Mesendoderm (in vitro differentiated cells): ENCODE data around the gene ZNF30.

ENCODE experiments used
- DNase-seq: peaks from one replicate; pipeline ENCODE4 v3.0.0; 2013
- H2AK5ac ChIP-seq: 2 replicates; pipeline ENCODE4 v1.6.1; 2013; ENCODE audit warnings: low read length, inconsistent platforms
- H2BK120ac ChIP-seq: 2 replicates; pipeline ENCODE4 v1.6.1; 2013; ENCODE audit warnings: low read depth, mild to moderate bottlenecking, low read length, moderate library complexity, mixed read lengths
- H2BK15ac ChIP-seq: replicated peaks from 2 replicates; pipeline ENCODE4 v1.6.1; 2013; ENCODE audit warnings: low read depth, mild to moderate bottlenecking, moderate library complexity
- H2BK5ac ChIP-seq: 2 replicates; pipeline ENCODE4 v1.6.1; 2013; ENCODE audit warnings: low read length, inconsistent platforms
- H3K18ac ChIP-seq: 2 replicates; pipeline ENCODE4 v1.6.1; 2013; ENCODE audit warnings: mild to moderate bottlenecking, low read length, mixed read lengths
- H3K23ac ChIP-seq: one replicate; pipeline ENCODE4 v1.6.1; 2013; ENCODE audit warnings: low read length
- H3K27ac ChIP-seq: 2 replicates; pipeline ENCODE4 v1.5.1; 2013; ENCODE audit warnings: low read depth, mild to moderate bottlenecking, inconsistent platforms, low read length, moderate library complexity
- H3K27me3 ChIP-seq: 2 replicates; pipeline ENCODE4 v1.6.1; 2013; ENCODE audit warnings: low read length, control low read depth, mild to moderate bottlenecking, inconsistent platforms; ENCODE audit not compliant: insufficient read depth, poor library complexity
- H3K36me3 ChIP-seq: 2 replicates; pipeline ENCODE4 v1.6.1; 2013; ENCODE audit warnings: low read length, inconsistent platforms; ENCODE audit not compliant: control insufficient read depth, insufficient read depth
- H3K4ac ChIP-seq: one replicate; pipeline ENCODE4 v1.6.1; 2013; ENCODE audit warnings: low read depth, mild to moderate bottlenecking, low read length, moderate library complexity
- H3K4me1 ChIP-seq: 2 replicates; pipeline ENCODE4 v1.6.1; 2013; ENCODE audit warnings: low read depth, low read length, inconsistent platforms; ENCODE audit not compliant: control insufficient read depth
- H3K4me2 ChIP-seq: 2 replicates; pipeline ENCODE4 v1.6.1; 2013; ENCODE audit warnings: low read length
- H3K4me3 ChIP-seq: 2 replicates; pipeline ENCODE4 v1.5.1; 2013; ENCODE audit warnings: mild to moderate bottlenecking, low read length
- H3K56ac ChIP-seq: one replicate; pipeline ENCODE4 v1.6.1; 2013; ENCODE audit warnings: low read length
- H3K79me1 ChIP-seq: 2 replicates; pipeline ENCODE4 v1.6.1; 2013; ENCODE audit warnings: low read length, inconsistent platforms
- H3K79me2 ChIP-seq: 2 replicates; pipeline ENCODE4 v1.6.1; 2013; ENCODE audit warnings: mild to moderate bottlenecking, low read length; ENCODE audit not compliant: control insufficient read depth, insufficient read depth
- H3K9ac ChIP-seq: 2 replicates; pipeline ENCODE4 v1.6.1; 2013; ENCODE audit warnings: low read length, inconsistent platforms
- H4K5ac ChIP-seq: one replicate; pipeline ENCODE4 v1.6.1; 2013; ENCODE audit warnings: low read length
- H4K8ac ChIP-seq: one replicate; pipeline ENCODE4 v1.6.1; 2013; ENCODE audit warnings: low read depth, mild to moderate bottlenecking, control low read depth, low read length, moderate library complexity
- WGBS: extraction: QIAGEN DNeasy Blood & Tissue Kit; methylation state at CpG from one replicate; pipeline ENCODE4 v1.1.7; 2013; ENCODE audit warnings: low lambda C conversion rate, missing lambda C conversion rate; ENCODE audit not compliant: insufficient coverage; ENCODE audit errors: extremely low coverage; 5-methylcytosine and 5-hydroxymethylcytosine counted together

ZNF30 gene

DNA sequence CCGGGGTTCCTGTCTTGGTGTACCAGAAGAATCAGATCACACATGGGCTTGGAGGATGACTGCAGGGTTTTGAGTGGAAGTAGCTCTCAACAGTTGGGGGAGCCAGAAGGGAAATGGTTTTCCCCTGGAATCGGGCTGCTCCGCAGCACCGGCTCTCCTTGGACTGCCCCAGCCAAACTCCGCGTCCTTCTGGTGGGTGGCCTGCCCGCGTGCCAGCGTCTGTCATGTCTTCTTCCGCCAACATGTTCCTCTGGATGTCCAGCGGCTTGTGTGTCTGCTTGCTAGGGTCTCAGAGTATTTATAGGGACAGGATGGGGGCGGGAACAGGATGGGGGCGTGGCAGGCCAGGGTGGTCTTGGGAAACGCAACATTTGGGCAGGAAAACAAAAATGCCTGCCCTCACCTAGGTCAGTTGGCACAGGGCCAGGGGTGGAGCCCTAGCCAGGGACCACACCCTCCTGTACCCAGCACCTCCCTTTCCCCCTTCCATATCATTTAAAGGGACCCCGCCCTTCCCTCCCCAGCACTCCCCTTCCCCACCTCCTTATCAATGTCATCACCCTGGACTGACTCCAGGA, 1.3 kb upstream of the ZNF30 start:
- Histone ChIP-seq H3K9ac (no peak overlapping the region), H4K5ac (no peak overlapping the region), H3K4me3 (no peak overlapping the region), H2BK120ac (no peak overlapping the region), H3K79me1 (no peaks in the 10 kb centered on the region), H3K23ac (no peak overlapping the region), H3K27ac (no peak overlapping the region), H3K4me1 (no peaks in the 10 kb centered on the region), H2BK5ac (no peak overlapping the region), H3K56ac (no peak overlapping the region), H3K18ac (no peak overlapping the region), H2AK5ac (no peak overlapping the region), H3K79me2 (no peaks in the 10 kb centered on the region), H3K4ac (no peak overlapping the region), H3K4me2 (no peak overlapping the region), H2BK15ac (no peak overlapping the region), H3K36me3 (no peaks in the 10 kb centered on the region), H4K8ac (no peak overlapping the region), H3K27me3 (peaks cover 2% of the 10 kb centered on the region)
- DNase-seq, result no peak
- no CpG with 5 or more reads among the region's 15 CpGs for WGBS

DNA sequence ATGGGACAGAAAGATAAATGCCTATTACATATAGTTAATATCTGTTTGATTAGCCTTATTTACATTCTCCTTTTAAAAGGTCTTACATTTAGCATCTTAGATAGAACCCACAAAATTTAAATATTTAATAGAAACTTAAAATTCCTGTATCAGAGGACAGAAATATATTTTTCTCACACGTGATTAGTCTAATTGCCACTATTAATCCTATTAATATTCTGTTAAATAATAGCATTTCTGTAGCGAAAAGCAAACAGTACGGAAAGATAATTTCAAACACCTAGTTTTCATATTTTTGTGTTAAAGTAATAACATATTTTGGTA, 380 bp upstream of the ZNF30 start:
- no peak overlapping the region for H3K4me3 ChIP-seq
- H3K27me3 ChIP-seq, result peaks cover 2% of the 10 kb centered on the region
- H3K4ac ChIP-seq, result no peak overlapping the region
- H3K79me1 ChIP-seq, result no peaks in the 10 kb centered on the region
- no peak overlapping the region for H4K5ac ChIP-seq
- no peak overlapping the region for H3K23ac ChIP-seq
- WGBS, result no CpG with 5 or more reads among the region's 3 CpGs
- no peak overlapping the region for H2BK15ac ChIP-seq
- no peak overlapping the region for H2AK5ac ChIP-seq
- no peak overlapping the region for H3K18ac ChIP-seq
- no peak overlapping the region for H3K56ac ChIP-seq
- no peaks in the 10 kb centered on the region for H3K4me1 ChIP-seq
- H3K79me2 ChIP-seq, result no peaks in the 10 kb centered on the region
- no peaks in the 10 kb centered on the region for H3K36me3 ChIP-seq
- H2BK5ac ChIP-seq, result no peak overlapping the region
- no peak overlapping the region for H4K8ac ChIP-seq
- H3K4me2 ChIP-seq, result no peak overlapping the region
- H3K9ac ChIP-seq, result no peak overlapping the region
- no peak overlapping the region for H3K27ac ChIP-seq
- H2BK120ac ChIP-seq, result no peak overlapping the region
- DNase-seq, result no peak

DNA sequence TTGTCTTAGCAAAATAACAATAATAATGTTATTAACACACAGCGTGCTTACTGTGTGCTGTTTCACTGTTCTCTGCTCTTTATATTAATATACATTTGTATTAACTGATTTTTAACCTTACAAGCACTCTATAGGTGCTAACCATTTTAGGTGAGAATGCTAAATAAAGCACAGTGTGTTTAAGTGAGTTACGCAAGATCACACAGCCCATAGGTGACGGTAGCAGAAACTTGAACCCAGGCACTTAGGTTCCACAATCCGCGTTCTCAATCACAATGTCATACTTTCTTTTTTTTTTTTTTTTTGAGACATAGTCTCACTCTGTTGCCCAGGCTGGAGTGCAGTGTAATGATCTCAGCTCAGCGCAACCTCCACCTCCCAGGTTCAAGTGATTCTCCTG, 5.8 kb downstream of the ZNF30 start:
- Histone ChIP-seq H3K27ac (no peak overlapping the region), H2AK5ac (no peak overlapping the region), H2BK5ac (no peak overlapping the region), H3K56ac (no peak overlapping the region), H3K79me1 (no peaks in the 10 kb centered on the region), H3K4me1 (no peaks in the 10 kb centered on the region), H3K18ac (no peak overlapping the region), H3K27me3 (no peaks in the 10 kb centered on the region), H4K8ac (no peak overlapping the region), H3K79me2 (no peaks in the 10 kb centered on the region), H3K23ac (no peak overlapping the region), H3K9ac (no peak overlapping the region), H3K4ac (no peak overlapping the region), H2BK15ac (no peak overlapping the region), H3K36me3 (no peaks in the 10 kb centered on the region), H2BK120ac (no peak overlapping the region), H3K4me3 (no peak overlapping the region), H3K4me2 (no peak overlapping the region), H4K5ac (no peak overlapping the region)
- no CpG with 5 or more reads among the region's 6 CpGs for WGBS
- no peak for DNase-seq

DNA sequence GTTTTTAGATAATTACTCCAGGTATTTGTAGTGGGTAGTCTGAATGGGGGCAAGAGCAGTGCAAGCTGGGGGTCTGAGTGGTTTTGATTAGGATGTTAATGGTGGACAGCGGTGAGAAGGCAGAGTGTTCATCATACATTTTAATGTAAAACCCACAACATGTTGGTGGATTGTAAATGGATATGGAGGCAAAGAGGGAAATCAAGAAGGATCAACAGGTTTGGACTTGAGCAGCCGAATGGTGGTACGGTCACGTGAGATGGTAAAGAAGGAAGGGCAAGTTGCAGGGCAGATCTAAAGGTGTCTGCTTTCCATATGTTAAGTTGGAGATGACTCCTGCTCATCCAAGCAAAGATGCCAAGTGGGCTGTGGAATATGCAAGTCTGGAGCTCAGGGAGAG, 9.5 kb downstream of the ZNF30 start:
- H2BK15ac ChIP-seq, result no peak overlapping the region
- H3K27me3 ChIP-seq, result no peaks in the 10 kb centered on the region
- no peak overlapping the region for H3K27ac ChIP-seq
- no peaks in the 10 kb centered on the region for H3K4me1 ChIP-seq
- H3K4me3 ChIP-seq, result no peak overlapping the region
- H3K18ac ChIP-seq, result no peak overlapping the region
- DNase-seq, result no peak
- H3K36me3 ChIP-seq, result no peaks in the 10 kb centered on the region
- no peaks in the 10 kb centered on the region for H3K79me1 ChIP-seq
- H3K9ac ChIP-seq, result no peak overlapping the region
- no peak overlapping the region for H3K4ac ChIP-seq
- no peak overlapping the region for H2BK5ac ChIP-seq
- no peak overlapping the region for H3K23ac ChIP-seq
- no peaks in the 10 kb centered on the region for H3K79me2 ChIP-seq
- H2AK5ac ChIP-seq, result no peak overlapping the region
- no peak overlapping the region for H3K4me2 ChIP-seq
- no peak overlapping the region for H4K5ac ChIP-seq
- no peak overlapping the region for H2BK120ac ChIP-seq
- no CpG with 5 or more reads among the region's 4 CpGs for WGBS
- H4K8ac ChIP-seq, result no peak overlapping the region
- no peak overlapping the region for H3K56ac ChIP-seq

DNA sequence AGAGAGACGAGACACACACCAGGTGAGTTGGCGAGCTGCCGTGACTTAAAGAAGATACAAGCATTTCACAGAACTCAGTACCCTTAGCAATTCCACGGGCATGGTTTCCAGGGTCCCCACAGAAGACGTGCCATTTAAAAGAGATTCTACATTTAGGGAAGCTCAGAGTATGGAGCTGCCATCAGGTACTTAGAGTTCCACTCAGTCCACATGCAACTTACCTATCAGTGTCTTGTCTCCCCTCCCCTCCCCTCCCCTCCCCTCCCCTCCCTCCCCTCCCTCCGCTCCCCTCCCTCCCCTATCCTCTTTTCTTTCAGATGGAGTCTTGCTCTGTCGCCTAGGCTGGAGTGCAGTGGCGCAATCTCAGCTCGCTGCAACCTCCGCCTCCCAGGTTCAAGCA, 12.2 kb downstream of the ZNF30 start:
- Histone ChIP-seq H3K56ac (no peak overlapping the region), H3K36me3 (peaks cover 2% of the 10 kb centered on the region), H3K4me2 (no peak overlapping the region), H2BK5ac (no peak overlapping the region), H3K79me2 (no peaks in the 10 kb centered on the region), H3K79me1 (no peaks in the 10 kb centered on the region), H3K18ac (no peak overlapping the region), H2AK5ac (no peak overlapping the region), H3K4me1 (no peaks in the 10 kb centered on the region), H2BK15ac (no peak overlapping the region), H3K27ac (no peak overlapping the region), H3K9ac (no peak overlapping the region), H3K4me3 (no peak overlapping the region), H3K4ac (no peak overlapping the region), H3K23ac (no peak overlapping the region), H2BK120ac (no peak overlapping the region), H4K5ac (no peak overlapping the region), H3K27me3 (no peaks in the 10 kb centered on the region), H4K8ac (no peak overlapping the region)
- WGBS, result no CpG with 5 or more reads among the region's 10 CpGs
- DNase-seq, result no peak

DNA sequence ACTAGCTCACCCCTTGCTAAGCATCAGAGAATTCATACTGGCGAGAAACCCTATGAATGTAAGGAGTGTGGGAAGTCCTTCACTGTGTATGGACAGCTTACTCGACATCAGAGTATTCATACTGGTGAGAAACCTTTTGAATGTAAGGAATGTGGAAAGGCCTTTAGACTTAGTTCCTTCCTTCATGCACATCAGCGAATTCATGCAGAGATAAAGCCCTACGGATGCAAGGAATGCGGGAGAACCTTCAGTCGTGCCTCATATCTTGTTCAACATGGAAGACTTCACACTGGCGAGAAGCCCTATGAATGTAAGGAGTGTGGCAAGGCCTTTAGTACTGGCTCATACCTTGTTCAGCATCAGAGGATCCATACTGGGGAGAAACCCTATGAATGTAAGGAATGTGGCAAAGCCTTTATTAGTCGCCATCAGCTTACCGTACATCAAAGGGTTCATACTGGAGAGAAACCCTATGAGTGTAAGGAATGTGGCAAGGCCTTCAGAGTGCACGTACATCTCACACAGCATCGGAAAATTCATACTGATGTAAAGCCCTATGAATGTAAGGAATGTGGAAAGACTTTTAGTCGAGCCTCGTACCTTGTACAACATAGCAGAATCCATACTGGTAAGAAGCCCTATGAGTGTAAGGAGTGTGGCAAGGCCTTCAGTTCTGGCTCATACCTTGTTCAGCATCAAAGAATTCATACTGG, 17.3 kb downstream of the ZNF30 start:
- Histone ChIP-seq H2BK120ac (no peak overlapping the region), H3K4me1 (no peaks in the 10 kb centered on the region), H3K27ac (no peak overlapping the region), H2BK5ac (no peak overlapping the region), H3K23ac (no peak overlapping the region), H3K18ac (no peak overlapping the region), H3K9ac (no peak overlapping the region), H3K27me3 (no peaks in the 10 kb centered on the region), H3K56ac (no peak overlapping the region), H2BK15ac (no peak overlapping the region), H3K79me2 (no peaks in the 10 kb centered on the region), H3K79me1 (no peaks in the 10 kb centered on the region), H3K4ac (no peak overlapping the region), H4K5ac (no peak overlapping the region), H3K4me3 (peak overlapping the region; percentile 31), H3K4me2 (no peak overlapping the region), H2AK5ac (no peak overlapping the region), H3K36me3 (peaks cover 7% of the 10 kb centered on the region), H4K8ac (no peak overlapping the region)
- peak; percentile 29 for DNase-seq
- WGBS, result no CpG with 5 or more reads among the region's 13 CpGs
